ENCODE data around the gene TUBGCP5.

Gene TUBGCP5

GRCh38 chr15:22952796-22953579 is 86.4 kb downstream of the TUBGCP5 start:
- peak; percentile 46 for DNase-seq (ENCODE audit: low read depth)

GRCh38 chr15:22951381-22952280 is 87.7 kb downstream of the TUBGCP5 start:
- no peak for DNase-seq (ENCODE audit: low read depth)

- DNase-seq (ENCODE audit: low read depth), result no peak
Measured at GRCh38 chr15:22951031-22951380, 88.4 kb downstream of the TUBGCP5 start.

- no peak for DNase-seq (ENCODE audit: low read depth)
Measured at GRCh38 chr15:22950256-22950990, 88.9 kb downstream of the TUBGCP5 start.
